Suprapubic skin (tissue), 4 donors: ENCODE measurements around the gene STIM1.

ENCODE experiments used
- EP300 ChIP-seq: sonication (generic); formaldehyde crosslinking; IDR thresholded peaks from one replicate; pipeline ENCODE4 v1.6.1; 2017; ENCODE audit warnings: antibody characterized with exemption
- POLR2AphosphoS5 ChIP-seq, 3 donors: sonication (generic); formaldehyde crosslinking; IDR thresholded peaks; one replicate each; pipeline ENCODE4 v1.6.1; 2017; ENCODE audit warnings: antibody characterized with exemption in 3 of 3

GRCh38 chr11:3902441-3902840 lies 47.0 kb downstream of the STIM1 start:
- TF ChIP-seq POLR2AphosphoS5 (IDR thresholded peaks at IDR 0.05): no peak
- TF ChIP-seq EP300: no peak
